HepG2 (cell line): ENCODE measurements around the gene CTIF.

ENCODE experiments used
- CENPX ChIP-seq: sonication (generic); formaldehyde crosslinking; IDR thresholded peaks from 2 replicates; pipeline ENCODE4 v1.9.0; 2021; ENCODE audit warnings: mild to moderate bottlenecking, missing genetic modification reagents, moderate library complexity
- CTCF ChIP-seq: sonication (generic); formaldehyde crosslinking; IDR thresholded peaks from 2 replicates; pipeline ENCODE4 v1.5.0; 2020; ENCODE audit warnings: mild to moderate bottlenecking, missing genetic modification reagents, moderate library complexity
- KAT8 ChIP-seq: IDR thresholded peaks from 2 replicates; pipeline ENCODE4 v1.6.1; 2016; ENCODE audit warnings: missing genetic modification reagents, missing compliant biosample characterization
- MED8 ChIP-seq: sonication (generic); formaldehyde crosslinking; IDR thresholded peaks from 2 replicates; pipeline ENCODE4 v1.8.1; 2023; ENCODE audit warnings: mild to moderate bottlenecking, missing genetic modification reagents; ENCODE audit not compliant: insufficient replicate concordance
- MNT ChIP-seq: fragments of 450-650 bp; IDR thresholded peaks from 2 replicates; pipeline ENCODE4 v1.6.1; 2016
- SRSF9 ChIP-seq: fragments of 200-400 bp; formaldehyde crosslinking; IDR thresholded peaks from 2 replicates; pipeline ENCODE4 v1.6.1; 2018; ENCODE audit warnings: borderline replicate concordance, mild to moderate bottlenecking, low read depth, low read length; ENCODE audit not compliant: insufficient read depth, poor library complexity, severe bottlenecking
- TCF7L2 ChIP-seq: IDR thresholded peaks from 2 replicates; pipeline ENCODE4 v1.6.1; 2011; ENCODE audit warnings: mild to moderate bottlenecking, low read depth, low read length, moderate library complexity
- XRCC5 ChIP-seq: fragments of 200-400 bp; formaldehyde crosslinking; optimal IDR thresholded peaks from 2 replicates; pipeline ENCODE3; 2017; ENCODE audit warnings: mild to moderate bottlenecking, low read length
- ZNF274 ChIP-seq: sonication (generic); formaldehyde crosslinking; IDR thresholded peaks from 2 replicates; pipeline ENCODE4 v1.5.1; 2020; ENCODE audit warnings: mild to moderate bottlenecking, missing genetic modification reagents

GRCh38 chr18:48569139-48569914, 30.5 kb downstream of the CTIF start:
- TF ChIP-seq MED8 (CRISPR knock-in tag) (no peak), CENPX (no peak), TCF7L2 (no peak), CTCF (no peak), SRSF9 (no peak), MNT (no peak), XRCC5 (no peak), ZNF274 (CRISPR knock-in tag) (no peak), KAT8 (no peak)
